Heart right ventricle (tissue), 16 donors: ENCODE measurements around the gene MEI4. TPM values are rescaled to one million over a fixed set of nuclear protein-coding genes. Genes with fewer than 3 reads are reported as not detected.

Experiments
- ATAC-seq, 8 donors: fragments of 200-7000 bp; cut with Tn5 transposase; one replicate each; pipeline ENCODE4 v1.9.1; 2020; ENCODE audit warnings: mild to moderate bottlenecking in 8 of 8, moderate library complexity in 8 of 8, moderate number of reproducible peaks in 1 of 8
- DNase-seq, 2 donors: peaks; one replicate each; pipeline ENCODE4 v3.0.0-alpha.2; 2020
- H3K27ac ChIP-seq, 10 donors: fragments of 200-600 bp; sonication (generic) in 2 of 10; one replicate each; pipeline versions ENCODE4 v1.5.0 to v1.8.0; 2020 to 2022; ENCODE audit warnings: mild to moderate bottlenecking in 3 of 10
- H3K27me3 ChIP-seq, 7 donors: fragments of 200-600 bp; one replicate each; pipeline ENCODE4 v1.8.0; 2021 to 2022; ENCODE audit warnings: mild to moderate bottlenecking in 2 of 7
- H3K36me3 ChIP-seq, 9 donors: fragments of 200-600 bp; sonication (generic) in 1 of 9; one replicate each; pipeline versions ENCODE4 v1.5.0 to v1.8.0; 2020 to 2022; ENCODE audit warnings: mild to moderate bottlenecking in 2 of 9
- H3K4me1 ChIP-seq, 9 donors: fragments of 200-600 bp; sonication (generic) in 1 of 9; one replicate each; pipeline versions ENCODE4 v1.5.0 to v1.8.0; 2020 to 2022; ENCODE audit warnings: mild to moderate bottlenecking in 4 of 9
- H3K4me3 ChIP-seq, 10 donors: fragments of 200-600 bp; sonication (generic) in 2 of 10; one replicate each; pipeline versions ENCODE4 v1.5.0 to v1.8.0; 2020 to 2022; ENCODE audit warnings: mild to moderate bottlenecking in 7 of 10, moderate library complexity in 2 of 10
- H3K9me3 ChIP-seq, 11 donors: fragments of 200-600 bp in 10 of 11; sonication (generic) in 2 of 11; one replicate each; pipeline versions ENCODE4 v1.5.0 to v1.8.0; 2013 to 2022; ENCODE audit warnings: mild to moderate bottlenecking in 2 of 11, control low read depth in 1 of 11, moderate library complexity in 1 of 11
- WGBS, 2 donors: extraction: QIAGEN DNeasy Blood & Tissue Kit; methylation state at CpG; one replicate each; pipeline ENCODE4 v1.1.7; 2013; ENCODE audit warnings: inconsistent platforms in 1 of 2; 5-methylcytosine and 5-hydroxymethylcytosine counted together
- intact Hi-C, 10 donors: fragments of 100-400 bp; cut with DNase I; formaldehyde crosslinking; loops; one replicate each; pipeline versions ENCODE4 v1.11.1 to v1.14.2; 2022
- polyA plus RNA-seq, 2 donors: library from polyadenylated mRNA; stranded (reverse); fragments of 200-250 nt; gene quantifications; one replicate each; pipeline ENCODE4 v1.2.3, GENCODE V29; 2013
- total RNA-seq, 10 donors: library from RNA; stranded (reverse); fragmentation: NEBNext Ultra II Directional in 3 of 10; extraction: Animal tissue kit (Norgen Biotek cat#: 25700) in 3 of 10; gene quantifications; one replicate each; pipeline versions ENCODE4 v1.2.1 to v1.2.4, GENCODE V29; 2021 to 2023
- TF ChIP-seq, protein P1 (sequence below), 9 donors: fragments of 200-600 bp; sonication (generic) in 2 of 9; IDR thresholded peaks; one replicate each; pipeline versions ENCODE4 v1.5.0 to v1.8.0; 2021 to 2022; ENCODE audit warnings: antibody characterized with exemption in 9 of 9, mild to moderate bottlenecking in 5 of 9, moderate library complexity in 1 of 9
- donor health status: Arrhythmogenic right ventricular cardiomyopathy.
- donor health status: ischemic (EF 13 %, LVEDD 7.1; RV severe dilation, severe dysfunction).
- donor health status: healthy with polysubstance abuse.
- donor health status: DM: no; HTN: yes; CAD: no.
- donor health status: DM: no; HTN: no; CAD: no.
- donor health status: ischemic (EF 25% LVEDD 6.9; RV normal size, moderate dysfunction).
- donor health status: ischemic (EF 25% LVEDD 5.7; RV mildly dilated, moderate dysfunction).
- donor health status: healthy.
- donor health status: DM: yes; HTN: yes; CAD: no.
- donor health status: Ischemic cardiomyopathy.
- donor health status: ischemic (EF 35%, LVEDD 5.7; RV mildly dilated, moderate dysfunction).
- donor health status: nonischemic (EF 11% LVEDD 7.7; RV severe dilation, severe dysfunction).
- donor health status: DM: yes; HTN: yes; CAD: no.
- donor health status: PGD.
- donor health status: ischemic (EF 29% LVEDD 5.4; RV normal size, mild dysfunction).
- donor health status: nonischemic (EF 23%, LVEDD 6.1; RV moderate dilation, normal function).

The MEI4 gene
- total and polyA plus RNA-seq, 12 donors: under 0.01 to 1.1 (median 0.49) TPM; not detected in 1

DNA sequence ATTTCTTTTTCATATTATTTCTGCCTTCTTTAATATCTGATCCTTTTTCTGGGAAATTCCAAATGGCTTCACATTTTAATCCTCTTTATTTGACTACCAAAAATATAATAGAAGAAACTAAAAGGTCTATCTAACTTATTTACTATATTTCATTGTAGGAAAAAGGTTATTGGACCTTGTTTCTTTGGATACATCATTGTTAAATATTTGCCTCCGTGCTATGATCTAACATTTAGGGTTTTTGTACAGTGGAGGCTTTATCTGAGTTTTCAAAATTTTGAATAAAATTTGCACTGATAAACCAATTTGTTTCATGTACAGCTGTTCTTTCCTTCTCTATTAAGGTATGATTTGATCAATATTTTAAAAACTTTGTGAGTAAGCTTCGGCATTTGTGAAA lies 109.5 kb downstream of the MEI4 start:
- intact Hi-C loops: no loop called here
- no peaks in the 10 kb centered on the region for H3K27me3 ChIP-seq
- TF ChIP-seq, protein P1, sequence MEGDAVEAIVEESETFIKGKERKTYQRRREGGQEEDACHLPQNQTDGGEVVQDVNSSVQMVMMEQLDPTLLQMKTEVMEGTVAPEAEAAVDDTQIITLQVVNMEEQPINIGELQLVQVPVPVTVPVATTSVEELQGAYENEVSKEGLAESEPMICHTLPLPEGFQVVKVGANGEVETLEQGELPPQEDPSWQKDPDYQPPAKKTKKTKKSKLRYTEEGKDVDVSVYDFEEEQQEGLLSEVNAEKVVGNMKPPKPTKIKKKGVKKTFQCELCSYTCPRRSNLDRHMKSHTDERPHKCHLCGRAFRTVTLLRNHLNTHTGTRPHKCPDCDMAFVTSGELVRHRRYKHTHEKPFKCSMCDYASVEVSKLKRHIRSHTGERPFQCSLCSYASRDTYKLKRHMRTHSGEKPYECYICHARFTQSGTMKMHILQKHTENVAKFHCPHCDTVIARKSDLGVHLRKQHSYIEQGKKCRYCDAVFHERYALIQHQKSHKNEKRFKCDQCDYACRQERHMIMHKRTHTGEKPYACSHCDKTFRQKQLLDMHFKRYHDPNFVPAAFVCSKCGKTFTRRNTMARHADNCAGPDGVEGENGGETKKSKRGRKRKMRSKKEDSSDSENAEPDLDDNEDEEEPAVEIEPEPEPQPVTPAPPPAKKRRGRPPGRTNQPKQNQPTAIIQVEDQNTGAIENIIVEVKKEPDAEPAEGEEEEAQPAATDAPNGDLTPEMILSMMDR (IDR thresholded peaks at IDR 0.05): no peak
- H3K9me3 ChIP-seq: peaks cover 0 to 7% (median 0%) of the 10 kb centered on the region in 11 donors
- no peaks in the 10 kb centered on the region for H3K4me1 ChIP-seq
- H3K4me3 ChIP-seq: no peak overlapping the region
- DNase-seq (no peak), ATAC-seq (no peak)
- H3K36me3 ChIP-seq: no peaks in the 10 kb centered on the region
- 79 to 86% methylated on average over 2 of the region's 2 CpGs for WGBS, 2 donors
- no peak overlapping the region for H3K27ac ChIP-seq

DNA sequence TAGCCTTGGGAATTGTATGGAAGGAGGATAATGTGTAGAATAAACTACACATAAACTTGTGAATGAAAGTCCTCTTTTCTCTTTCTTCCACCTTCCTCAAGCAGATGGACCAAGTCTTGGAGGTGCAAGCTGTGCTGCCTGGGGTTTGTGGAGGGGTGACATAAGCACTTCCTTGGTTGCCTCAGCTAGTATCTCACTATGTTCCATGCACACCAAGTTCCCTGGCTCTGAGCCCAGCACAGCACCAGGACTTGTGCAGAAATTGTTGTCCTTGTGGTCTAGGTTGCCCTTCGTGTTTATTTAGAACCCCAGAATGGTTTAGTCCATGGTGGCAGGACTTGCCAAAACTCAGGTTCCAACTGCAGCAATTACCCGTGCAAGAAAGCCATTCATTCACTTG lies 110.3 kb downstream of the MEI4 start:
- TF ChIP-seq, protein P1 (IDR thresholded peaks at IDR 0.05): no peak
- H3K27me3 ChIP-seq: no peaks in the 10 kb centered on the region
- no peak overlapping the region for H3K4me3 ChIP-seq
- no peak for DNase-seq
- H3K9me3 ChIP-seq: peaks cover 0 to 7% (median 0%) of the 10 kb centered on the region in 11 donors
- no peaks in the 10 kb centered on the region for H3K36me3 ChIP-seq
- no peaks in the 10 kb centered on the region for H3K4me1 ChIP-seq
- 73 to 82% methylated on average over 2 of the region's 2 CpGs for WGBS, 2 donors
- no peak overlapping the region for H3K27ac ChIP-seq
- intact Hi-C loops: no loop called here
- ATAC-seq: no peak

DNA sequence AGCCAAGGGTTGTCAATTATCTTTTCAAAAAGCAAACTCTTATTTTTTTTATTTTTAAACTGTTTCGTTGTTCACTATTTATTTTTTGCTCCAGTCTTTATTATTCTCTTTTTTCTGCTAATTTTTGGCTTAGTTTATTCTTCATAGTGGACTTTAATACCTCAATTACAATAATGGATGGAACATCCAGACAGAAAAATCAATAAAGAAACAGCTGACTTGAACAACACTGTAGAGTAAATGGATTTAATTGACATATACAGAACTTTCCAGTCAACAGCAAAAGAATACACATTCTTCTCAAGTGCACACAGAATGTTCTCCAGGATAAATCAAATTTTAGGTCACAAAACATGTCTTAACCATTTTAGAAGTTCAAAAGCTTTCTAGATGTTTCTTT lies 111.5 kb downstream of the MEI4 start:
- Histone ChIP-seq H3K27ac (no peak overlapping the region), H3K36me3 (no peaks in the 10 kb centered on the region), H3K9me3 (peaks cover 0 to 7% (median 0%) of the 10 kb centered on the region in 11 donors), H3K4me3 (no peak overlapping the region), H3K4me1 (no peaks in the 10 kb centered on the region), H3K27me3 (no peaks in the 10 kb centered on the region)
- DNase-seq: no peak
- 66 to 84% methylated on average over 1 of the region's 1 CpG for WGBS, 2 donors
- TF ChIP-seq, protein P1 (IDR thresholded peaks at IDR 0.05): no peak
- intact Hi-C loops: no loop called here
- no peak for ATAC-seq

DNA sequence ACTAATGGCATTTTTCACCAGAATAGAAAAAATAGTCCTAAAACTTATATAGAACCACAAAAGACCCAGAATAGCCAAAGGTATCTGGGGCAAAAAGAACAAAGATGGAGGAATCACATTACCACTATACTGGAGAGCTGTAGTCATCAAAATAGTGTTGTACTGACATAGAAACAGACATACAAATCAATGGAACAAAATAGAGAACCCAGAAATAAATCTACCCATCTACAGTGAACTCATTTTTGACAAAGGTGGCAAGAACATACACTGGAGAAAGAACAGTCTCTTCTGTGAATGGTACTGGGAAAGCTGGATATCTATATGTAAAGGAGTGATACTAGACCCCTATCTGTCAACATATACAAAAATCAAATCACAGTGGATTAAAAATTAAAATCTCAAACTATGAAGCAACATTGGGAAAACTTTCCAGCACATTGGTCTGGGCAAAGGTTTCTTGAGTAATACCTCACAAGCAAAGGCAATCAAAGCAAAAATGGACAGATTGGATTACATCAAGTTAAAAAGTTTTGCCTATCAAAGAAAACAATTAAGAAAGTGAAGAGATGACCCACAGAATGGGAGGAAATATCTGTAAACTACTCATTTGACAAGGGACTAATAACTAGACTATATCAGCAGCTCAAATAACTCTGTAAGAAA lies 120.5 kb downstream of the MEI4 start:
- TF ChIP-seq, protein P1 (IDR thresholded peaks at IDR 0.05): no peak
- Histone ChIP-seq H3K9me3 (peaks cover 0 to 6% (median 0%) of the 10 kb centered on the region in 11 donors), H3K4me3 (no peak overlapping the region), H3K36me3 (no peaks in the 10 kb centered on the region), H3K27ac (no peak overlapping the region), H3K27me3 (no peaks in the 10 kb centered on the region), H3K4me1 (no peaks in the 10 kb centered on the region)
- DNase-seq: no peak
- no peak for ATAC-seq
- intact Hi-C loops: no loop called here
